Measurements from ENCODE around the gene ZNF225. TPM values are rescaled to one million over a fixed set of nuclear protein-coding genes. Genes with fewer than 3 reads are reported as not detected.

Gene ZNF225
- total RNA-seq, 4 donors from 2014 or later, result 3.3 to 14.0 (median 5.1) TPM

- no peak overlapping the region for H3K27ac ChIP-seq
- H3K4me3 ChIP-seq, result no peak overlapping the region
- H3K36me3 ChIP-seq, result peaks cover 0 to 96% (median 2%) of the 10 kb centered on the region in 3 donors
- H3K9me3 ChIP-seq, result peaks cover 0 to 14% (median 1%) of the 10 kb centered on the region in 4 donors
- no peaks in the 10 kb centered on the region for H3K27me3 ChIP-seq
- H3K4me1 ChIP-seq, result no peaks in the 10 kb centered on the region
- TF ChIP-seq, protein P1, sequence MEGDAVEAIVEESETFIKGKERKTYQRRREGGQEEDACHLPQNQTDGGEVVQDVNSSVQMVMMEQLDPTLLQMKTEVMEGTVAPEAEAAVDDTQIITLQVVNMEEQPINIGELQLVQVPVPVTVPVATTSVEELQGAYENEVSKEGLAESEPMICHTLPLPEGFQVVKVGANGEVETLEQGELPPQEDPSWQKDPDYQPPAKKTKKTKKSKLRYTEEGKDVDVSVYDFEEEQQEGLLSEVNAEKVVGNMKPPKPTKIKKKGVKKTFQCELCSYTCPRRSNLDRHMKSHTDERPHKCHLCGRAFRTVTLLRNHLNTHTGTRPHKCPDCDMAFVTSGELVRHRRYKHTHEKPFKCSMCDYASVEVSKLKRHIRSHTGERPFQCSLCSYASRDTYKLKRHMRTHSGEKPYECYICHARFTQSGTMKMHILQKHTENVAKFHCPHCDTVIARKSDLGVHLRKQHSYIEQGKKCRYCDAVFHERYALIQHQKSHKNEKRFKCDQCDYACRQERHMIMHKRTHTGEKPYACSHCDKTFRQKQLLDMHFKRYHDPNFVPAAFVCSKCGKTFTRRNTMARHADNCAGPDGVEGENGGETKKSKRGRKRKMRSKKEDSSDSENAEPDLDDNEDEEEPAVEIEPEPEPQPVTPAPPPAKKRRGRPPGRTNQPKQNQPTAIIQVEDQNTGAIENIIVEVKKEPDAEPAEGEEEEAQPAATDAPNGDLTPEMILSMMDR (IDR thresholded peaks at IDR 0.05), result no peak
- no peak for TF ChIP-seq POLR2A (IDR thresholded peaks at IDR 0.05)
- no peak for DNase-seq
Measured at GRCh38 chr19:44149776-44150175, 36.6 kb downstream of the ZNF225 start.

DNA sequence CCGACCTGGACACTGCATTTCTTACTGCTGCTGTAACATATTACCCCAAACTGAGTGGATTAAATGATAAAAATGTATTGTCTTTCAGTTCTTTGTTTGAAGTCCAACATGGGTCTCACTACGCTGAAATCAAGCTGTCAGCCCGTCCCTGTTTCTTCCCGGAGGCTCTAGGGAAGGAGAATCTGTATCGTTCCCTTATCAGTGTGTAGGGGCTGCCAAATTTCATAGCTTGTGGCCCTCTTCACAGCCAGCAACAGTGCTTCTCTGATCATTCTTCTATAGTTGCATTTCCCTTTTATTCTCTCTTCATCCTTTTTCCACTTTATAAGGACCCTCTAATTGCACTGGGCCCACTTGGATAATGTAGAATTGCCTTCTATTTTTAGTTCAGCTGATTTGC lies 38.3 kb downstream of the ZNF225 start:
- H3K4me3 ChIP-seq, result no peak overlapping the region
- no peaks in the 10 kb centered on the region for H3K27me3 ChIP-seq
- TF ChIP-seq POLR2A (IDR thresholded peaks at IDR 0.05), result no peak
- TF ChIP-seq, protein P1 (IDR thresholded peaks at IDR 0.05), result no peak
- DNase-seq, result no peak
- H3K36me3 ChIP-seq, result peaks cover 0 to 97% (median 8%) of the 10 kb centered on the region in 3 donors
- peaks cover 0 to 31% (median 10%) of the 10 kb centered on the region in 4 donors for H3K9me3 ChIP-seq
- H3K4me1 ChIP-seq, result no peaks in the 10 kb centered on the region
- no peak overlapping the region for H3K27ac ChIP-seq

DNA sequence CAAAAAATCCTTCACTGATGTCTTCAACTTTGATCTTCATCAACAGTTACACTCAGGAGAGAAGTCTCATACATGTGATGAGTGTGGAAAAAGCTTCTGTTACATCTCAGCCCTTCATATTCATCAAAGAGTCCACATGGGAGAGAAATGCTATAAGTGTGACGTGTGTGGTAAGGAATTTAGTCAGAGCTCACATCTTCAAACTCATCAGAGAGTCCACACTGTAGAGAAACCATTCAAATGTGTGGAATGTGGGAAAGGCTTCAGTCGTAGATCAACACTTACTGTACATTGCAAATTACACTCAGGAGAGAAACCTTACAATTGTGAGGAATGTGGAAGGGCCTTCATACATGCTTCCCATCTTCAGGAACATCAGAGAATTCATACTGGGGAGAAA lies 43.3 kb downstream of the ZNF225 start:
- TF ChIP-seq, protein P1 (IDR thresholded peaks at IDR 0.05), result no peak
- no peak for TF ChIP-seq POLR2A (IDR thresholded peaks at IDR 0.05)
- Histone ChIP-seq H3K4me1 (no peaks in the 10 kb centered on the region), H3K9me3 (peaks cover 0 to 71% (median 21%) of the 10 kb centered on the region in 4 donors), H3K36me3 (peaks cover 0 to 65% (median 5%) of the 10 kb centered on the region in 3 donors), H3K4me3 (no peak overlapping the region), H3K27me3 (no peaks in the 10 kb centered on the region), H3K27ac (no peak overlapping the region)
- DNase-seq, result no peak

- TF ChIP-seq, protein P1 (IDR thresholded peaks at IDR 0.05), result no peak
- no peak for TF ChIP-seq POLR2A (IDR thresholded peaks at IDR 0.05)
- peaks cover 0 to 37% (median 5%) of the 10 kb centered on the region in 4 donors for H3K9me3 ChIP-seq
- no peak overlapping the region for H3K27ac ChIP-seq
- DNase-seq, result no peak
- no peak overlapping the region for H3K4me3 ChIP-seq
- peaks cover 0 to 23% (median 0%) of the 10 kb centered on the region in 3 donors for H3K36me3 ChIP-seq
- peaks cover 0 to 15% (median 3%) of the 10 kb centered on the region in 4 donors for H3K4me1 ChIP-seq
- no peaks in the 10 kb centered on the region for H3K27me3 ChIP-seq
Measured at GRCh38 chr19:44163789-44164188, 50.6 kb downstream of the ZNF225 start.

DNA sequence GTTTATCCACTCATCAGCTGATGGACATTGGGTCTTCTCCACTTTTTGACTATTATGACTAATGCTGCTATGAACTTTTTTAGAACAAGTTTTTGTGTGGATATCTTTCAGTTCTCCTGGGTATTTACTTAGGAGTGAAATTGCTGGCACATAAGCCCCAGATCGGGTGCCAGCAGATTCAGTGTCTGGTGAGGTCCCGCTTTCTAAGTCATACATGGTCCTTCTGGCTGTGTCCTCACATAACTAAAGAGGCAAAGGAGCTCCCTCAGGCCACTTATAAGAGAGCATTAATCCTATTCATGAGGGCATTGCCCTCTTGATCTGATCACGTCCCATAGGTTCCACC lies 51.1 kb downstream of the ZNF225 start:
- peaks cover 0 to 15% (median 3%) of the 10 kb centered on the region in 4 donors for H3K4me1 ChIP-seq
- no peak for TF ChIP-seq POLR2A (IDR thresholded peaks at IDR 0.05)
- TF ChIP-seq, protein P1 (IDR thresholded peaks at IDR 0.05), result no peak
- no peaks in the 10 kb centered on the region for H3K27me3 ChIP-seq
- peak overlapping the region; percentile 64 to 88 (median 78) for H3K4me3 ChIP-seq
- DNase-seq, result no peak
- H3K36me3 ChIP-seq, result peaks cover 0 to 27% (median 0%) of the 10 kb centered on the region in 3 donors
- H3K27ac ChIP-seq, result peak overlapping the region; percentile 77 to 85 (median 79)
- H3K9me3 ChIP-seq, result peaks cover 0 to 31% (median 2%) of the 10 kb centered on the region in 4 donors

Measured in Peyer's patch (tissue), 4 donors.